ENCODE measurements around the gene SLC37A2. TPM values are rescaled to one million over a fixed set of nuclear protein-coding genes. Genes with fewer than 3 reads are reported as not detected.
A peak's percentile ranks its signal among the peaks of the same experiment; 100 is the strongest.

The SLC37A2 gene
- polyA plus RNA-seq, 1 donor (not counting 4 experiments of a cell fraction or from before 2014, with no cell fraction given): 21.0 TPM

DNA sequence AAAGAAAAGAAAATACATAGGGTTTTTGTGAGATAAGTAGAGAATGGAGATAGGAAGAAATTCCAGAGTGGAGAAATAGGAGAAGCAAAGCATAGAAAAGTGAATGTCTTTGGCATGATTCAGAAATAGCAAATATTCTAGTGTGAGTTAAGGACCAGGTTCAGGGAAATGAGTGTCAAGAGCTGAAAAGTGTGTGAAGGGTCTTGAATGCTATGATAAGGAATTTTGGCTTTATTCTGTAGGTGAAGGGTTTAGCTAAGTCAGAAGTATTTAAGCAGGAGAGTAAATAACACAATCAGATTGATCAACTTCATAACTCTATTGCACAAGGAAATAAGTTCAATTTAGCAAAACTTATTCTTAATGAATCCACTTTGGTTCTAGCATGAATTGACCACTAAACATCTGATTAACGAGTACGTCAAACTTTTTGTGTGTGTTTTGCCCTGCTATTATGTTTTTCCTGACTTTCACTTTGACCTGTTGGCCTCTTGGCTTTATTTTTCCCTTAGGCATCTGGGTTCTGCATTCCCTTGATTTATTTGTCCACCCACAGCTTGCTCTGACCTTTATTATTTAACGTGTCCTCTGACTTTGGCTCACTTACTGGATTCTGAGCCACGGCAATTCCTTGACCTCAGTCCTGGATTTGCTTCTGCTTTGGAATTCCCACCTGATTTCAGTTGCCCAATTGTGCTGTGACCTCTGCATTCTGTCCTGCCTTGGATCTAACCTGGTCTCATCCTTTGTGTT lies 60.3 kb downstream of the SLC37A2 start:
- Histone ChIP-seq H3K4me3 (ENCODE audit: control insufficient read depth in 2 of 3, extremely low read depth in 1 of 3, insufficient read depth in 2 of 3, low read depth in 1 of 3, low read length in 3 of 3) (no peak overlapping the region), H4K20me1 (ENCODE audit: control insufficient read depth, extremely low read depth, insufficient read depth, low read length) (no peaks in the 10 kb centered on the region), H3K27me3 (ENCODE audit: control insufficient read depth, extremely low read depth, insufficient read depth, low read length) (no peaks in the 10 kb centered on the region), H3K36me3 (ENCODE audit: control insufficient read depth in 2 of 2, extremely low read depth in 1 of 2, insufficient read depth in 2 of 2, low read length in 2 of 2) (no peaks in the 10 kb centered on the region), H3K27ac (ENCODE audit: control insufficient read depth, insufficient read depth, low read length) (no peak overlapping the region), H3K4me2 (ENCODE audit: control insufficient read depth, extremely low read depth, insufficient read depth, low read depth, low read length) (peak overlapping the region; percentile 61), H3K9me1 (ENCODE audit: control insufficient read depth, extremely low read depth, insufficient read depth, low read length) (no peaks in the 10 kb centered on the region), H2AFZ (ENCODE audit: control insufficient read depth, low read length) (peak overlapping the region; percentile 85), H3K9me3 (ENCODE audit: control insufficient read depth, low read depth, low read length) (no peaks in the 10 kb centered on the region), H3K4me1 (ENCODE audit: control insufficient read depth, extremely low read depth, insufficient read depth, low read length) (peaks cover 3% of the 10 kb centered on the region), H3K9ac (ENCODE audit: control insufficient read depth, extremely low read depth, insufficient read depth, low read length) (no peak overlapping the region), H3K79me2 (ENCODE audit: control insufficient read depth, insufficient read depth, low read length) (no peaks in the 10 kb centered on the region)
- DNase-seq (ENCODE audit: low read depth, low spot score) (no peak), FAIRE-seq (no peak)
- TF ChIP-seq EZH2 (IDR thresholded peaks at IDR 0.05; ENCODE audit: low read length): no peak
- TF ChIP-seq CTCF (optimal IDR thresholded peaks at IDR 0.05 in 1 of 3, IDR thresholded peaks at IDR 0.05 in 1 of 3, conservative IDR thresholded peaks at IDR 0.05 in 1 of 3; ENCODE audit: extremely low read depth in 1 of 3, insufficient read depth in 2 of 3, low read length in 3 of 3): no peak
- dilution Hi-C loops (cut with MboI; ENCODE audit: extremely low pct_ligation_motif_present, low sequenced_read_pairs): no loop called here

DNA sequence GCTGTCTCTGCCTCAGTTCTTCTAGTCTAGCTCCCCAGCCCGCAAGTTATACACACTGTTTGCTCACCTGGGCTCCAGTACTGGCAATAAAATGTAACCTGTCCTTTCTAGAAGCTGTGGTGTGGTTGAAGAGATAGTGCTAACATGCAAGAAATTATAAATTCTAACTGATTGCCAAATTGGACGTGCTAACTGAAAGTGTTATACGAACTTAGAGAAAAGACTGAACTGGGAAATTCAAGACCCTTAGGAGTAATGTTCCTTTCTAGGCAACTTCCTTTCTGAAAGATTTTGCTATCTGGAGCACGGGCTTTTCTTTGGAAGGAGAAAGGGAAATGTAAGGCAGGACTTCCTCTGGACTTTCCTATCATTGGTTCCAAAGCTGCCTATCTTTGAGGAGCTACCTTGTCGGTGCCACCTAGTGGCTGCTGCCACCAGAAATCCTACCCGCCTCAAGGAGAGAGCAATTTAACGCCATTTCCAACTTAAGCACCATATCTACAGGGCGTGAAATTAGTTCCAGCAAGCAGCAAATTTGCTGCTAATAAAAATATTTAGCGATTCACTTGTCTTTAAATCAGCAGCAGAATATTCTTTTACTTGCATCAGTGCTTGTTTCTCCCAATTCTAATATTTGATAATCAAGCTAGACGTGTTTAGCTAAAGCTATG lies 61.0 kb downstream of the SLC37A2 start:
- H3K9me3 ChIP-seq (ENCODE audit: control insufficient read depth, low read depth, low read length): no peaks in the 10 kb centered on the region
- DNase-seq (ENCODE audit: low read depth, low spot score) (peak; percentile 21), FAIRE-seq (peak; percentile 34)
- H3K4me2 ChIP-seq (ENCODE audit: control insufficient read depth, extremely low read depth, insufficient read depth, low read depth, low read length): peak overlapping the region; percentile 61
- H2AFZ ChIP-seq (ENCODE audit: control insufficient read depth, low read length): peak overlapping the region; percentile 85
- no peak overlapping the region for H3K27ac ChIP-seq (ENCODE audit: control insufficient read depth, insufficient read depth, low read length)
- H3K4me1 ChIP-seq (ENCODE audit: control insufficient read depth, extremely low read depth, insufficient read depth, low read length): peaks cover 3% of the 10 kb centered on the region
- H3K4me3 ChIP-seq (ENCODE audit: control insufficient read depth in 2 of 3, extremely low read depth in 1 of 3, insufficient read depth in 2 of 3, low read depth in 1 of 3, low read length in 3 of 3): peak overlapping the region in 1 of 3 experiments; percentile 7
- no peaks in the 10 kb centered on the region for H3K79me2 ChIP-seq (ENCODE audit: control insufficient read depth, insufficient read depth, low read length)
- H3K9ac ChIP-seq (ENCODE audit: control insufficient read depth, extremely low read depth, insufficient read depth, low read length): no peak overlapping the region
- no peaks in the 10 kb centered on the region for H3K27me3 ChIP-seq (ENCODE audit: control insufficient read depth, extremely low read depth, insufficient read depth, low read length)
- H3K9me1 ChIP-seq (ENCODE audit: control insufficient read depth, extremely low read depth, insufficient read depth, low read length): no peaks in the 10 kb centered on the region
- no peaks in the 10 kb centered on the region for H3K36me3 ChIP-seq (ENCODE audit: control insufficient read depth in 2 of 2, extremely low read depth in 1 of 2, insufficient read depth in 2 of 2, low read length in 2 of 2)
- no peaks in the 10 kb centered on the region for H4K20me1 ChIP-seq (ENCODE audit: control insufficient read depth, extremely low read depth, insufficient read depth, low read length)
- TF ChIP-seq EZH2 (IDR thresholded peaks at IDR 0.05; ENCODE audit: low read length): no peak
- TF ChIP-seq CTCF (optimal IDR thresholded peaks at IDR 0.05 in 1 of 3, IDR thresholded peaks at IDR 0.05 in 1 of 3, conservative IDR thresholded peaks at IDR 0.05 in 1 of 3; ENCODE audit: extremely low read depth in 1 of 3, insufficient read depth in 2 of 3, low read length in 3 of 3): peak; percentile 63 to 75 (median 69)
- dilution Hi-C loops (cut with MboI; ENCODE audit: extremely low pct_ligation_motif_present, low sequenced_read_pairs): no loop called here

Measured in keratinocyte (primary cell).